Measurements from ENCODE around the gene ZNF165.
"Not testable (repeated sequence)": the region's sequence is repeated elsewhere in the genome, so short reads cannot be mapped to it uniquely, and the experiment has no call there.

DNA sequence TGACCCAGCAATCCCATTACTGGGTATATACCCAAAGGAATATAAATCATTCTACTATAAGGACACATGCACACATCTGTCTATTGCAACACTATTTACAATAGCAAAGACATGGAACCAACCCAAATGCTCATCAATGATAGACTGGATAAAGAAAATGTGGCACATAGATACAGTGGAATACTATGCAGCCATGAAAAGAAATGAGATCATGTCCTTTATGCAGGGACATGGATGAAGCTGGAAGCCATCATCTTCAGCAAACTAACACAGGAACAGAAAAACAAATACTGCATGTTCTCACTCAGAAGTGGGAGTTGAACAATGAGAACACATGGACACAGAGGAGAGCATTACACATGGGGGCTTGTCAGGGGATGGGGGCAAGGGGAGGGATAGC, 22.3 kb downstream of the ZNF165 start:
- TF ChIP-seq, protein P1, sequence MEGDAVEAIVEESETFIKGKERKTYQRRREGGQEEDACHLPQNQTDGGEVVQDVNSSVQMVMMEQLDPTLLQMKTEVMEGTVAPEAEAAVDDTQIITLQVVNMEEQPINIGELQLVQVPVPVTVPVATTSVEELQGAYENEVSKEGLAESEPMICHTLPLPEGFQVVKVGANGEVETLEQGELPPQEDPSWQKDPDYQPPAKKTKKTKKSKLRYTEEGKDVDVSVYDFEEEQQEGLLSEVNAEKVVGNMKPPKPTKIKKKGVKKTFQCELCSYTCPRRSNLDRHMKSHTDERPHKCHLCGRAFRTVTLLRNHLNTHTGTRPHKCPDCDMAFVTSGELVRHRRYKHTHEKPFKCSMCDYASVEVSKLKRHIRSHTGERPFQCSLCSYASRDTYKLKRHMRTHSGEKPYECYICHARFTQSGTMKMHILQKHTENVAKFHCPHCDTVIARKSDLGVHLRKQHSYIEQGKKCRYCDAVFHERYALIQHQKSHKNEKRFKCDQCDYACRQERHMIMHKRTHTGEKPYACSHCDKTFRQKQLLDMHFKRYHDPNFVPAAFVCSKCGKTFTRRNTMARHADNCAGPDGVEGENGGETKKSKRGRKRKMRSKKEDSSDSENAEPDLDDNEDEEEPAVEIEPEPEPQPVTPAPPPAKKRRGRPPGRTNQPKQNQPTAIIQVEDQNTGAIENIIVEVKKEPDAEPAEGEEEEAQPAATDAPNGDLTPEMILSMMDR (IDR thresholded peaks at IDR 0.05), result not testable (repeated sequence)
- not testable (repeated sequence) for TF ChIP-seq POLR2AphosphoS5, POLR2A (IDR thresholded peaks at IDR 0.05)

Data from breast epithelium (tissue), 3 donors.